Endodermal cell (in vitro differentiated cells): ENCODE results near the gene CD70. TPM values are rescaled to one million over a fixed set of nuclear protein-coding genes. Genes with fewer than 3 reads are reported as not detected.

Experiments
- DNase-seq: peaks from one replicate; pipeline ENCODE4 v3.0.0-alpha.2; 2017
- H3K27ac ChIP-seq: 2 replicates; pipeline ENCODE4 v1.5.1; 2013; ENCODE audit warnings: mild to moderate bottlenecking, low read depth, low read length, moderate library complexity
- H3K27me3 ChIP-seq: 2 replicates; pipeline ENCODE4 v1.6.1; 2013; ENCODE audit warnings: mild to moderate bottlenecking, low read length, moderate library complexity; ENCODE audit not compliant: insufficient read depth, control insufficient read depth, poor library complexity, severe bottlenecking
- H3K36me3 ChIP-seq: 2 replicates; pipeline ENCODE4 v1.7.0; 2013; ENCODE audit warnings: mild to moderate bottlenecking, low read length, moderate library complexity; ENCODE audit not compliant: control insufficient read depth, insufficient read depth
- H3K4me1 ChIP-seq: one replicate; pipeline ENCODE4 v1.7.0; 2013; ENCODE audit warnings: low read length; ENCODE audit not compliant: control insufficient read depth, insufficient read depth
- H3K4me3 ChIP-seq: 2 replicates; pipeline ENCODE4 v1.5.1; 2013; ENCODE audit warnings: mild to moderate bottlenecking, low read length, moderate library complexity
- H3K9ac ChIP-seq: 2 replicates; pipeline ENCODE4 v1.6.1; 2013; ENCODE audit warnings: mild to moderate bottlenecking, low read length, moderate library complexity; ENCODE audit not compliant: poor library complexity, severe bottlenecking; ENCODE audit errors: extremely low read depth
- H3K9me3 ChIP-seq: 2 replicates; pipeline ENCODE4 v1.6.1; 2013; ENCODE audit warnings: mild to moderate bottlenecking, low read length, moderate library complexity; ENCODE audit not compliant: control insufficient read depth
- H3K27ac Mint-ChIP-seq: 2 replicates; pipeline ENCODE4 v1.8.0; 2020; ENCODE audit warnings: mixed read lengths
- H3K27me3 Mint-ChIP-seq: 2 replicates; pipeline ENCODE4 v1.8.0; 2021; ENCODE audit warnings: mild to moderate bottlenecking, mixed read lengths; ENCODE audit not compliant: insufficient read depth
- H3K36me3 Mint-ChIP-seq: 2 replicates; pipeline ENCODE4 v1.8.0; 2020; ENCODE audit warnings: low read depth, mixed read lengths
- H3K4me1 Mint-ChIP-seq: 2 replicates; pipeline ENCODE4 v1.8.0; 2020; ENCODE audit warnings: mixed read lengths
- H3K4me3 Mint-ChIP-seq: 2 replicates; pipeline ENCODE4 v1.8.0; 2020; ENCODE audit warnings: mild to moderate bottlenecking, moderate library complexity, mixed read lengths
- H3K9me3 Mint-ChIP-seq: 2 replicates; pipeline ENCODE4 v1.8.0; 2020; ENCODE audit warnings: mild to moderate bottlenecking, mixed read lengths
- CTCF ChIP-seq: fragments of 200-600 bp; sonication (generic); conservative IDR thresholded peaks from 2 replicates; pipeline ENCODE4 v1.5.0; 2021; ENCODE audit warnings: antibody characterized with exemption, mild to moderate bottlenecking
- WGBS, 2 experiments: methylation state at CpG; one replicate each; pipeline versions ENCODE4 v1.1.5 to v1.1.7; 2013; ENCODE audit warnings: missing lambda C conversion rate in 2 of 2, mixed read lengths in 1 of 2; ENCODE audit not compliant: insufficient coverage in 1 of 2, insufficient read length in 1 of 2; 5-methylcytosine and 5-hydroxymethylcytosine counted together
- total RNA-seq, 2 donors: library from RNA; stranded (reverse); fragmentation: NEBNext Ultra II Directional in 1 of 2; extraction: Animal tissue kit (Norgen Biotek cat#: 25700) in 1 of 2; gene quantifications; 2 replicates in 1 of 2; 3 replicates in 1 of 2; pipeline ENCODE4 v1.2.1, GENCODE V29; 2021

CD70 gene
- total RNA-seq, 2 donors from 2014 or later, result 0.92 to 1.8 TPM

DNA sequence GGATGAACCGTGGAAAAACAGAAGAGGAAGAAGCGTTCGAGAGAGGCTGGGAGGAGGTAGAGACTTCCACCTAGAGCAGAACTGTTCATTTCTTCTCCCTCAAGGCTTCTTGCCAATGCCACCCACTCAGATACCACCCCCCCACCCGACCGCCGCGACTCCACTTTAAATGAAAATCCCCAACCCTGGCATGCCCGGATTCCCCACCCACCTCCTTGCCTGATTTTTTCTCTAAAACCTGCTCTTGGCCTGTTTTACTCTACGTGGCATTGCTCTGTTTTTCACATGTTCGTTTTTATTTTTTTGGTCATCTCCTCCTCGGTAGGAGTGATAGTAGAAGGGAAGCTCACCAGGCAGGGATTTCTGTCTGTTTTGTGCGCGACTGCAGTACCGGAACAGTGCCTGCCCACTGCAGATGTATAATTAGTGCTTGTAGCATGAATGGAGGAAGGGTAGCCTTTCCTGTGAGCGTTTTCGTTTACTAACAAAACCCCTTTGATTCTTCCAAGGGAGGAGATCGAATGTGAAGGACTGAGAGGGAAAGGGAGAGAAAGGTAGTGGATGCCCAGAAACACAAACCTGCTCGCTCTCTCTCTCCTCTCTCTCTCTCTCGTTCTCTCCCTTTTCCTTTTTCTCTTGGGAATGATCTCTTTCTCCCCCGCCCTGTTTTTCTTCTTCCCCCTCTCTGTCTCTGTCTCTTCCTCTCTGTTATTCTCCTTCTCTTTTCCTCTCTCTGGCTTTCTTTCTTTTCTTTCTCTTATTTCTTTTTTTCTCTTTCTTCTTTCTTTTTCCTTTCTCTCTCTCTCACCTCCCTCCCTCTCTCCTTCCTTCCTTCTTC is 2.2 kb downstream of the CD70 start:
- Mint-ChIP-seq H3K27me3 (peaks cover 98% of the 10 kb centered on the region), H3K36me3 (no peaks in the 10 kb centered on the region), H3K4me1 (peaks cover 27% of the 10 kb centered on the region), H3K4me3 (no peak overlapping the region), H3K27ac (no peak overlapping the region), H3K9me3 (no peaks in the 10 kb centered on the region)
- no peak for TF ChIP-seq CTCF
- DNase-seq, result no peak
- Histone ChIP-seq H3K27ac (no peak overlapping the region), H3K4me3 (no peak overlapping the region), H3K27me3 (peaks cover 57% of the 10 kb centered on the region), H3K9ac (no peak overlapping the region), H3K36me3 (no peaks in the 10 kb centered on the region), H3K4me1 (no peaks in the 10 kb centered on the region), H3K9me3 (no peaks in the 10 kb centered on the region)
- WGBS, 2 experiments, result 9 to 41% methylated on average over 5 to 19 of the region's 20 CpGs

- H3K36me3 Mint-ChIP-seq, result no peaks in the 10 kb centered on the region
- peaks cover 97% of the 10 kb centered on the region for H3K27me3 Mint-ChIP-seq
- no peaks in the 10 kb centered on the region for H3K36me3 ChIP-seq
- peaks cover 27% of the 10 kb centered on the region for H3K4me1 Mint-ChIP-seq
- H3K9me3 ChIP-seq, result no peaks in the 10 kb centered on the region
- no peaks in the 10 kb centered on the region for H3K9me3 Mint-ChIP-seq
- no peak overlapping the region for H3K9ac ChIP-seq
- no peak for TF ChIP-seq CTCF
- H3K4me3 ChIP-seq, result no peak overlapping the region
- WGBS, 2 experiments, result 17 to 45% methylated on average over 7 to 9 of the region's 9 CpGs
- H3K27ac ChIP-seq, result no peak overlapping the region
- H3K27ac Mint-ChIP-seq, result no peak overlapping the region
- DNase-seq, result no peak
- H3K4me1 ChIP-seq, result no peaks in the 10 kb centered on the region
- peak overlapping the region; percentile 61 for H3K4me3 Mint-ChIP-seq
- peaks cover 57% of the 10 kb centered on the region for H3K27me3 ChIP-seq
Measured at GRCh38 chr19:6587998-6588507, 2.9 kb downstream of the CD70 start.

DNA sequence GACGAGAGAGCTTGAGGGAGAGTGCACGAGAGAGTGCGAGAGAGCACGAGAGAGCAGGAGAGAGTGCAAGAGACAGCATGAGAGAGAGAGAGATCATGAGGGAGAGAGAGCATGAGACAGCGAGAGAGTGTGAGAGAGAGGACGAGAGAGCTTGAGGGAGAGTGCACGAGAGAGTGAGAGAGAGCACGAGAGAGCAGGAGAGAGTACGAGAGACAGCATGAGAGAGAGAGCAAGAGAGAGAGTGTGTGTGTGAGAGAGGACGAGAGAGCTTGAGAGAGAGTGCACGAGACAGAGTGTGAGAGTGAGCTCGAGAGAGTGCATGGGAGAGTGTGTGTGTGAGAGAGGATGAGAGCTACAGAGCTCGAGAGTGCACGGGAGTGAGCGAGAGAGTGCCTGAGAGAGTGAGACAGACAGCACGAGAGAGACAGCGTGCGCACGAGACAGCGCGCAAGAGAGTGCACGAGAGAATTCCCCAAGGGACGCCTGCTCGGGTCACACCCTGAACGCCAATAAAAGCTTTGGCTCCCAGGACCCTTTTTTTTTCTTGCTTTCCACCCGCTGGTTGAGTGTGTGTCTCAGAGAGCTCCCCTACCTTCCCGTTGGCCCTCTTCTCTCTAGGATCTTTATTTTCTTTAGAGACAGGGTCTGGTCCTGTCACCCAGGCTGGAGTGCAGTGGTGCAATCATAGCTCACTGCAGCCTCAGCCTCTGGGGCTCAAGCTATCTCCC is 3.7 kb downstream of the CD70 start:
- Histone ChIP-seq H3K27ac (no peak overlapping the region), H3K4me3 (peak overlapping the region; percentile 78), H3K27me3 (peaks cover 57% of the 10 kb centered on the region), H3K9me3 (no peaks in the 10 kb centered on the region), H3K36me3 (no peaks in the 10 kb centered on the region), H3K4me1 (no peaks in the 10 kb centered on the region), H3K9ac (no peak overlapping the region)
- Mint-ChIP-seq H3K36me3 (no peaks in the 10 kb centered on the region), H3K4me3 (peak overlapping the region; percentile 61), H3K9me3 (no peaks in the 10 kb centered on the region), H3K27me3 (peaks cover 93% of the 10 kb centered on the region), H3K4me1 (peaks cover 27% of the 10 kb centered on the region), H3K27ac (no peak overlapping the region)
- no peak for TF ChIP-seq CTCF
- DNase-seq, result peak; percentile 73
- WGBS, 2 experiments, result 13 to 39% methylated on average over 19 to 27 of the region's 27 CpGs
